GM15510 (cell line): ENCODE data around the gene TMCO5A.

Experiments used
- POLR2A ChIP-seq: IDR thresholded peaks from 3 replicates; pipeline ENCODE4 v1.6.1; 2011; ENCODE audit warnings: borderline replicate concordance; ENCODE audit not compliant: insufficient read length; ENCODE audit errors: extremely low read depth

The TMCO5A gene

DNA sequence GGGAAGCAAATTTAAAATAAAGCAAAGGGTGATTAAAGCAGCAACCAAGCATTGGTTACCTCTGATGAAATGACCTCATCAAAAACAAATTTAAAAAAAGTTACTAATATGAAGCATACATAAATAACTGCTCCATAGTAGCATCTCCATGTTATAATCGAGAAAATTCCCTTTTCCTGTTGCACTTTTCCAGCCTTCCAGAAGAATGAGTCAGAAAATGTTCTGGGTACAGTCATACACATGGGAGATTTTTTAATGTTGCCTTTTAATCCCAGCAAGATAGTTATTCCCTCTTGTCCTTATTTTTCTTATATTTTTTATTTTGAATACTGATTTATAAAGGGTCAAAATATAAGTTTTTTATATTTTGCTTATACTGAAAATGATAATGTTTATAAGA lies 2.6 kb upstream of the TMCO5A start:
- no peak for TF ChIP-seq POLR2A

DNA sequence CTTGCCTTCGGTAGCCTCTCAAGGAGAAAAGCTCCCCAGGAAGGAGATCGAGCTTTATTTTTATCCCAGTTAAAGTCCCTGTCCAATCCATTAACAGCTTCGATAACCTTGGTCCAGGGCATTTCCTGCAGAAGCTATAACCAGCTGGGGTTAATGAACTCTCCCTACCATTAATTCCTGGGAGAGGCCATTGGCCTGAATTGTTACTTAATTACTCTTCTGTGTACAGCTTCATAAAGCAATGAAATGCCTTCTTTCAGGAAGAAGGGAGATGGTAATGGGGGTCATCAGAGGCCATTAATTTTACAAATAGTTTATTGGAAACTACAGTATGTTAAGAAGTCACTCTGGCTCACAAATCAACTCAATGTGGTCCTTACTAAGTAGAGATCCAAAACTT lies 1.9 kb upstream of the TMCO5A start:
- no peak for TF ChIP-seq POLR2A

DNA sequence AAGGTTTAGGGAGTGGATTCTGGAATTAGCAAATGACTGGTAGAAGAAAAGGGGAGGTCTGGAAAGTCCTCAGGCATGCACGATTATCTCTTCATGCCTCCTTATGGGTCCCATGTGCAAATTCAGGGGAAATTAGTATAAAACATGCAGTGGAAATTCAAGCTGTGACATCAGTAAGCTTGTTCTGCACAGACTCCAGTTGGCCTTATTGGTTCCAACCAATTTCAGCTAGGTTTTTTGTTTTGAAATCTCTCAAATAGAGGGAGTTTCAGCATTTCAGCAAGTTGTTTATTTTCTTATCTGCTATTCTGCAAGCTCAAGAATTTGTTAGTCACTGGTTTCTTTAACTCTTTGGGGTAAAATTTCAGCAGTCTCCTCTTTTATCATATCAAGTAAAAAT lies 774 bp upstream of the TMCO5A start:
- no peak for TF ChIP-seq POLR2A

DNA sequence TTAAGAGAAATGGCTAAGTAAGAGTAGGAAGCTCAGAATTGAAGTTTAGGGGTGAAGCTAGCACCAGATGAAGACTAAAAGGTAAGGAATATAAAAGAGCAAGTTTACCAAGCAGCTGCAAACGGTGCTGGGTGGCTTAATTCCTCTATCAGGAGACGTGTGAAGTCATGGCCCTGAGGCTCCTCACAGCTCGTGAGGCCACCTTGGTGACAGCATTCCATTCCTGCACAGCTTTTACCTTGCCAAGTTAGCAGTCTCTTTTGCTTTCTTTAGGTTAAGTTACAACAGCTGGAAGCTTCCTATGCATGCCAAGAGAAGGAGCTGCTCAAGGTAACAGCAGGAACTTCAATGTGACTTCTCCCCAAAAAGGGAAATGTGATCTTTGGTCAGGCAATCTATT lies 6.4 kb downstream of the TMCO5A start:
- no peak for TF ChIP-seq POLR2A

DNA sequence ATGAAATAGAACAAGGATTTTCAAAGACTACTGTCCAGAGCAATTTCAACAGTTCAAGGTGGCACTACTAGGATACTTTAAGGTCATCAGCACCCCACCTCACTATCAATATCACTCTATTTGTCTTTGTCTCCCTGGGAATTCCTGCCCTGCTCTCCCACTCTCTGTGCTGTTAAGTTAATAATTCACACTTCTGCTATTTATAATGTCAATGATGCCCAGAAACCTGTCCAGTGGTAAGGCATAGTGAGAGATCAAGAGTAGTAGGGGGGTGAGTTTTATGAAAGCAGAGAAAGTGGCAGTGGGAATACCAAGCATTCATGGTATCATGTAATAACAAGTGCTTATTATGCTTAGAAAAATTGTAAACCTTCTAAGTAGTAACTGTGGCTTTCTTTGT lies 7.3 kb downstream of the TMCO5A start:
- TF ChIP-seq POLR2A: no peak

DNA sequence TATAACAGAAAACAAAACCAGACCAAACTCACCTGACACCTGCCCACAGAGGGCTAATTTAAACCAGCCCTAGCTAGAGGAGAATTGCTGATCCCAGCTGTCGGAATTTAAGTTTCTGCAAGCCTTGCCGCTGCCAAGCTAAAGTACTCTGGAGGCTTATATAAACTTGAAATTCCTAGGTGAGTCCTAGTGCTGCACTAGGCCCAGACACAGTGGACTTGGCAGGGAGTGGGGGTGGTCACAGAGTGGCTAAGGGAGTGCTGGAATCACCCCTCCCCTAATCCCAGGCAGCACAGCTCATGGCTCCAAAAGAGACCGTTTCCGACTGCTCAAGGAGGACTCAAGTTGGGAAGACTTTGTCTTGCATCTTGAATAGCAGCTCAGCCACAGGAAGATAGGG lies 17.6 kb downstream of the TMCO5A start:
- TF ChIP-seq POLR2A: no peak

DNA sequence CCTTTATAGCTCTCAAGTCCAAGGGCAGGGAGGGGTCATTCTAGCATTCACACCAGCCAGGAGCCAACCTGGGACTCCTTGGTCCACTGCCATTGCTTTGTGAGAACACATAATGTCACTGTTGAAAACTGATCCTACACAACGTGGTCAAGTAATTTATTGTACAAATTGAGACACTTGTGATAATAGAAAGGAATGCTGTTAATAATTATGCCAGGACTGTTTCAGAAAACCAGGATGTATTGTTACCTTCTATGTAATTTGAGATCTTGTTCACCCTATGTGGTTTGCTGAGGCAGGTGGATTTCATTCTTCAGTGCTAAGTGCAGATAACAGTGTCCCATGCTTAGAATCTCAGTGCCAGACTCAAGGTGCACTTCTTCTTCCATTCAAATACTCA lies 33.3 kb downstream of the TMCO5A start:
- TF ChIP-seq POLR2A: no peak

DNA sequence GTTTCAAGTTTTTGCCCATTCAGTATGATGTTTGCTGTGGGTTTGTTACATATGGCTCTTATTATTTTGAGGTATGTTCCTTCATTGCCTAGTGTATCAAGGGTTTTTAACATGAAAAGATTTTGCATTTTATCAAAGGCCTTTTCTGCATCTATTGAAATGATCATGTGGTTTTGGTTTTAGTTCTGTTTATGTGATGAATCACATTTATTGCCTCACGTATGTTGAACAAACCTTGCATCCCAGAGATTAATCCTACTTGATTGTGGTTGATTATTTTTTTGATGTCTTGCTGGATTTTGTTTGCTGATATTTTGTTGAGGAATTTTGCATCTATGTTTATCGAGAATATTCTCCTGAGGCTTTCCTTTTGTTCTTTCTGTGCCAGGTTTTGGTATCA lies 39.4 kb downstream of the TMCO5A start:
- no peak for TF ChIP-seq POLR2A

DNA sequence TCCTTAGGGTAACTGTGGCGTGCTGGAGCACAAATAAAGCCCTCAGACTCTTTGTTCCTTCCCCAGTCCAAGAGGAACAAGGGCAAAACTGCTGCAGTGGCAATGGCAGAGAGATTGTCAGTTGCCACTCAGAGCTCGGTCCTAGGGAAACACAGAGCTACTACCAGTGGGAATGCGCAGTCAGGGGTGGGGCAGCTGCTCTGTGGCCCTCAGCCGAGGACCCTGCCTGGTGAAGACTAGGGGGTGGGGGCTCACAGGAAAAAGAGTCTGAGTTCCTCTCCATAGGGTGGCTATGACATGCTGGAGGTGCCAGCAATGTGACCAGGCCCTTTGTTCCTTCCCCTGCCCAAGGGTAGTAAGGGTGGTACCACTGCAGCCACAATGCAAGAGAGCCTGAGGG lies 43.8 kb downstream of the TMCO5A start:
- TF ChIP-seq POLR2A: no peak

DNA sequence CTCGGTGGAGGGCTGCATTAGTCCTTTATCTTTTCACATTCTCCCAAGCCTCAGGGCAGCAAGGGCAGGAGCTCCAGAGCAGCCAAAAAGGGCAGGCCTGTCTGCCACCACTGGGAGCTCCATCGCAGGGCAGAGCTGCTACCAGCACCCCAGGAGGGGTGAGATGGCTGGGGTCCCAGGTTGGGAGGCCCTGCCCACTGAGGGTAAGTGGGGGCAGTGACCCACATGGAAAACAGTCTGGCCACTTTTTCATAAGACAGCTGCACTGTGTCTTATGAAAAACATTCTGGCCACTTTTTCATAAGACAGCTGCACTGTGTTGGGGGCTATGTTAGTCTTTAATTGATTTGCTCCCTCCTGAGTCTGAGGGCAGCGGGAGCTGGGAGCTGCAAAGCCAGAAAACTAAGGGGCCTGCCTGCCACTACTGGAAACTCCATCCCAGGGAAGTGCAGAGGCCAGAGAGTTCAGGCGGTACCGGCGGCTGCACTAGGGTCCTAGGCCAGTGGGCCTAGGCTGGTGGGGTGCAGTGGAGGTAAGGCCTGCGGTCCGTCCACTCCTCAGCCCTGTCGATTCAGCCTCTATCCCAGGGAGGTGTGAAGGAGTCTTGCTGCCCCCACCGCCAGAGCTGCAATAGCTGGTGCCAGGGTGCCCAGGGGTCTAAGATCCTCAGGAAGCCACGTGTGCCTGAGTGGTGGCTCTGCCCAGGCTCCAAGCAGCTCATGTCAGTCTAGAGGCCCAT lies 45.4 kb downstream of the TMCO5A start:
- no peak for TF ChIP-seq POLR2A

DNA sequence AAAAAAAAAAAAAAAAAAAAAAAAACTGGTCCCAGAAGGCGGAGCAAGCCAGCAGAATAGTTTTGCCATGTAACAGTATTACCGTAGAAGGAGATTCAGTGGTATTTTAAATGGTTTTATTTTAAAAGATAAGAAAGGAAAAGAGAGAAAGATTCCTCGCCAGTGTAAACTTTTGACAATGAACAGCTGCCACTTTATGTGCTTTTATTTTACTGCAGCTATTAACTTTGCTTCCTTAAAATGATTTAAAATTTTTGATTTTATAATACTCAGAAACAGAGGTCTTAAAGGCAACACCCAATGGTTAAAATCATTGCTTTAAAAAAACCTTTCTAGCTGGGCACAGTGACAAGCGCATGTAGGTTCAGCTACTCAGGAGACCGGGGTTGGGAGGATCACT lies 46.8 kb downstream of the TMCO5A start:
- TF ChIP-seq POLR2A: no peak

DNA sequence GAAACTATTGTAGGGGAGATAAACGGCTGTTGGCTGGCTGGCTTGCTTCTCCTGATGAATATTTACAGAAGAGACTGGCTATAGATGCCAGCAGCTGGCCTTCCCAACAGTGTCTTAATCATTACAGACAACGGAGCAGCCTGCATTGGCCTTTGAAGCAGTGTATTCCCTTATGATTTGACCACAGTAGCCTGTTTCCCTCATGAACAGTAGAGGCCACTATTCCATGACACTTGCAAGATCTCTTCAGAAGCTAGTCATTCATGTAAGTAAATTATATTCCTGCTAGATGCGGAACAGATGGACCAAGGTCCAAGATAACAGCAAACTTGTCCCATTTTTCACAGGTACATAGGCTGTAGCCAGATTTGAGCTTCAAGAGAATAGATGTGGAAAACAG lies 47.3 kb downstream of the TMCO5A start:
- no peak for TF ChIP-seq POLR2A

DNA sequence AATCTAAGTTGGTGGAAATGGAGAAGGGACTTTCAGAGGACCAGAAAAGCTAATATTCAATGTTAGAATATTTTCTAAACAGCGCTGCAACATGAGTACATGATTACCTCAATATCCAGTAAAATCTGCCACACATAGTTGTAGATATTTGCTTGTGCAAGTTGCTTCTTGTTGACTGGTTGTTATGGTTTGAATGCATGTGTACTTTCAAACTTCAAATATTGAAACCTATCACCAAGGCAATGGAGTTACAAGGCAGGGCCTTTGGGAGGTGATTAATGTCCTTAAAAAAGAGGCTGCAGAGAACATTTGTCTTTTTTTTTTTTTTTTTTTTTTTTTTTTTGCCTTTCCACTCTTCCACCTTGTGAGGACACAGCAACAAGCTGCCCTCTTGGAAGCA lies 49.9 kb downstream of the TMCO5A start:
- no peak for TF ChIP-seq POLR2A

DNA sequence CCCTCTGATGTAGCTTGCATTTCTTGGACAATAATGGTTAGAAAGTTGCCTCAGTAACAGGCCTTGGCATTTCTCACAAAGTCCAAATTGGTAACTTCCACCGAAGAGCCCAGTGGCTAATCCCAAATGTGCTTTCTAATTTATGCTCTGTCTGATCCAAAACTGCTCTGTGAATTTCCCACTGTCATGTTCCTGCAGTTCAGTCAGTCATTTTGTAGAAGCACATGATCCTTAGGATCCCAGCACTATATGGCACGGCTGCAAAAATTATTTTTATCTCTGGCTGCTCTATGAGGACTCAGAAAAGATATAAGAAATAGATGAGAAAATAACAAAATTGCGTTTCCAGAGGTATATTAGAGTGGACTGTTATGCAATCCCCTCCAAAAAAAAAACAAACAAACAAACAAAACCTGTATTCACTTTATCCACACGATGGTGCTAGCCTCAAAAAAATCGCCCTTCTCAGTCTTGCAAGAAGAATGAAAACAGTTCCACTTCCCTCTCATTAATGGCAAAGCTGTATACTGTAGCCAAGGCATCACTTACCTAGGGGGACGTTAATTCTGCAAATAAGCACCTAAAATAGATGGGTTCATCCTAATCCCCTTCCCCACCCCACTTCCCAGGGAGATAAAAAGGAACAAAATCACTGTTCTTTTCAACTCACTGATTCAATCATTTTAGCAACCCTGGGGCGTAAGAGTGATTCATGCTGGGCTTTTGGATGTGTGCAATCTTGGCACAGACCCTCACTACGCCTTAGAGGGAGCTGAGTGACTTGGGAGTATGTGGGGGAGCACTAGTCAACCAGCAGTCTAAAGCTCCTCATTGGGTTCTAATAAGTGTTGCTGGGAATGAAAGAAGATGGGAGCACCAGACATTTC lies 61.3 kb downstream of the TMCO5A start:
- TF ChIP-seq POLR2A: no peak
